Upper lobe of right lung (tissue), 1 donor: Measurements from ENCODE around the gene SH3D19. TPM values are rescaled to one million over a fixed set of nuclear protein-coding genes. Genes with fewer than 3 reads are reported as not detected.

ENCODE experiments used
- ATAC-seq: fragments of 200-7000 bp; cut with Tn5 transposase; one replicate; pipeline ENCODE4 v1.9.1; 2020; ENCODE audit warnings: mild to moderate bottlenecking, moderate library complexity
- DNase-seq: peaks from one replicate; pipeline ENCODE4 v3.0.0-alpha.2; 2020
- H3K27ac ChIP-seq: fragments of 200-600 bp; one replicate; pipeline ENCODE4 v1.8.0; 2022
- H3K27me3 ChIP-seq: fragments of 200-600 bp; one replicate; pipeline ENCODE4 v1.8.0; 2022; ENCODE audit warnings: mild to moderate bottlenecking
- H3K36me3 ChIP-seq: fragments of 200-600 bp; one replicate; pipeline ENCODE4 v1.8.0; 2022
- H3K4me1 ChIP-seq: fragments of 200-600 bp; one replicate; pipeline ENCODE4 v1.8.0; 2022
- H3K4me3 ChIP-seq: fragments of 200-600 bp; one replicate; pipeline ENCODE4 v1.8.0; 2022; ENCODE audit warnings: mild to moderate bottlenecking
- H3K9me3 ChIP-seq: fragments of 200-600 bp; one replicate; pipeline ENCODE4 v1.8.0; 2022
- intact Hi-C: fragments of 100-400 bp; cut with DNase I; formaldehyde crosslinking; loops from one replicate; pipeline ENCODE4 v1.11.0; 2022
- total RNA-seq: library from RNA; stranded (reverse); fragmentation: NEBNext Ultra II Directional; extraction: Animal tissue kit (Norgen Biotek cat#: 25700); gene quantifications from one replicate; pipeline ENCODE4 v1.2.1, GENCODE V29; 2021
- TF ChIP-seq, protein P1 (sequence below): fragments of 200-600 bp; IDR thresholded peaks from one replicate; pipeline ENCODE4 v1.8.0; 2022; ENCODE audit warnings: antibody characterized with exemption
- donor health status: DM: no; HTN: yes; CAD: no; lungs with severe emphysema.

Gene SH3D19
- total RNA-seq, 1 donor from 2014 or later, result 125 TPM

DNA sequence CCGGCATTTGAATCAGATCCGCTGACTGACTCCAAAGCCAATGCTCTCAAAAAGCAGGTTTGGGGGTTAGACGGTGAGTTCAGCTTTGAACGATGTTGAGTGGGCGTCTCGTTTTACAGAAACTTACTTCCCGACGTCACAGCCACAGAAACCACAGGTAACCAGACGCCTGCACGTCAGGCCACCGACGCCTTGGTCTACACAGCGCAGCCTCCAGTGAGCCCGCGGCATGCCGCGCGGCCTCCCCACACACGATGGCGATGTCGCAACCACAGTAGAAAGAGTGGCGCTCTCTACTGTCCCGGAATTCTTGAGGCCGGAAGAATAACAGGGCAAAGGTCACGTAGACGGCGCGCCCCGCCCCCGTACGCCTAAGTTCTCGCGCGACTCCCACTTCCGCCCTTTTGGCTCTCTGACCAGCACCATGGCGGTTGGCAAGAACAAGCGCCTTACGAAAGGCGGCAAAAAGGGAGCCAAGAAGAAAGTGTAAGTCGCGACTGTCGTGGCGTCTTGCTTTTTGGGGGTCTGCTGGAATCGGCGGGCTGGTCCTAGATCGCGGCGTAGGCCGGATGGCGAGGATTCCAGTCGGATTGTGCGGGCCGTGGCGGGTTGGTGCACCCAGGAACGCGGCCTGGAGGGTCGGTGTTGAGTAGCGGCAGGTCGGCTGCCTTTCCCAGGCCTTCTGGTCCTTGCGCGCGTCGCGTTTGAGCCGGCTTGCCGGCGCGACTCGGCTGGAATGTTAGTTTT is 226.0 kb downstream of the SH3D19 start, which contains the start of gene RPS3A:
Gene RPS3A, plus strand, starts transcription at position 400 of the 747 bp plus-strand sequence. Its CDS starts 25 bp downstream, at position 425.
- Histone ChIP-seq H3K27me3 (no peaks in the 10 kb centered on the region), H3K36me3 (peaks cover 41% of the 10 kb centered on the region), H3K4me1 (peaks cover 24% of the 10 kb centered on the region), H3K9me3 (no peaks in the 10 kb centered on the region), H3K27ac (peak within 1 kb of the TSS; percentile 94), H3K4me3 (peak within 1 kb of the TSS; percentile 94)
- peak; percentile 97 for DNase-seq
- intact Hi-C loops, result no loop called here
- TF ChIP-seq, protein P1, sequence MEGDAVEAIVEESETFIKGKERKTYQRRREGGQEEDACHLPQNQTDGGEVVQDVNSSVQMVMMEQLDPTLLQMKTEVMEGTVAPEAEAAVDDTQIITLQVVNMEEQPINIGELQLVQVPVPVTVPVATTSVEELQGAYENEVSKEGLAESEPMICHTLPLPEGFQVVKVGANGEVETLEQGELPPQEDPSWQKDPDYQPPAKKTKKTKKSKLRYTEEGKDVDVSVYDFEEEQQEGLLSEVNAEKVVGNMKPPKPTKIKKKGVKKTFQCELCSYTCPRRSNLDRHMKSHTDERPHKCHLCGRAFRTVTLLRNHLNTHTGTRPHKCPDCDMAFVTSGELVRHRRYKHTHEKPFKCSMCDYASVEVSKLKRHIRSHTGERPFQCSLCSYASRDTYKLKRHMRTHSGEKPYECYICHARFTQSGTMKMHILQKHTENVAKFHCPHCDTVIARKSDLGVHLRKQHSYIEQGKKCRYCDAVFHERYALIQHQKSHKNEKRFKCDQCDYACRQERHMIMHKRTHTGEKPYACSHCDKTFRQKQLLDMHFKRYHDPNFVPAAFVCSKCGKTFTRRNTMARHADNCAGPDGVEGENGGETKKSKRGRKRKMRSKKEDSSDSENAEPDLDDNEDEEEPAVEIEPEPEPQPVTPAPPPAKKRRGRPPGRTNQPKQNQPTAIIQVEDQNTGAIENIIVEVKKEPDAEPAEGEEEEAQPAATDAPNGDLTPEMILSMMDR, result peak; percentile 81
- ATAC-seq, result peak; percentile 99

- ATAC-seq (no peak), DNase-seq (no peak)
- no peaks in the 10 kb centered on the region for H3K27me3 ChIP-seq
- intact Hi-C loops, result no loop called here
- H3K9me3 ChIP-seq, result no peaks in the 10 kb centered on the region
- TF ChIP-seq, protein P1, result no peak
- peak overlapping the region; percentile 94 for H3K27ac ChIP-seq
- H3K36me3 ChIP-seq, result peaks cover 36% of the 10 kb centered on the region
- peak overlapping the region; percentile 94 for H3K4me3 ChIP-seq
- H3K4me1 ChIP-seq, result peaks cover 24% of the 10 kb centered on the region
Measured at GRCh38 chr4:151098979-151099228, 226.5 kb downstream of the SH3D19 start.

DNA sequence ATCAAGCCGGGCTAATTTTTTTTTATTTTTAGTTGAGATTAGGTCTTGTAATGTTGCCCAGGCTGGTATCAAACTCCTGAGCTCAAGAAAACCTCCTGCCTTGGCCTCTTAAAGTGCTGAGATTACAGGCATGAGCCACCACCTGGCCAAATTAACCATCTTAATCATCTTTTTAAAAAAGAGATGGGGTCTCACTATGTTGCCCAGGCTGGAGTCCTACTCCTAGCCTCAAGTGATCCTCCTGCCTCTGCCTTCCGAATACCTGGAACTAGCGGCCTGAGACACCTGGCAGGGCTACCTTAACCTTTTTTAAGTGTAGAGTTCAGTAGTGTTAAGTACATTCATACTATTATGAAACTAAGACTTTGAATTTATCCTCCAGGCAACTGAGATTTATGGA is 227.6 kb downstream of the SH3D19 start:
- Histone ChIP-seq H3K4me3 (no peak overlapping the region), H3K27me3 (no peaks in the 10 kb centered on the region), H3K4me1 (peaks cover 20% of the 10 kb centered on the region), H3K27ac (no peak overlapping the region), H3K9me3 (no peaks in the 10 kb centered on the region), H3K36me3 (peaks cover 25% of the 10 kb centered on the region)
- TF ChIP-seq, protein P1, result no peak
- intact Hi-C loops, result no loop called here
- ATAC-seq, result no peak
- DNase-seq, result no peak

DNA sequence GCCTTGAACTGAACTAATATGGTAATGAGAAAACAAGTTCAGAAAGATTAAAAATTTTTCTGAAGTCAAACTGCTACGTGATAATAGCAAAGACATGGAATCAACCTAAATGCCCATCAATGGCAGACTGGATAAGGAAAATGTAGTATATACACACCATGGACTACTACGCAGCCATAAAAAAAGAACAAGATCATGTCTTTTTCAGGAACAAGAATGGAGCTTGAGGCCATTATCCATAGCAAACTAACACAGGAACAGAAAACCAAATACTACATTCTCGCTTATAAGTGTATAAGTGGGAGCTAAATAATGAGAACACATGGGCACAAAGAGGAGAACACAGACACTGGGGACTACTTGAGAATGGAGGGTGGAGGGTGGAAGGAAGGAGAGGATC is 230.3 kb downstream of the SH3D19 start:
- Histone ChIP-seq H3K27me3 (no peaks in the 10 kb centered on the region), H3K4me1 (peaks cover 7% of the 10 kb centered on the region), H3K27ac (no peak overlapping the region), H3K36me3 (no peaks in the 10 kb centered on the region), H3K9me3 (no peaks in the 10 kb centered on the region), H3K4me3 (no peak overlapping the region)
- intact Hi-C loops, result no loop called here
- DNase-seq (no peak), ATAC-seq (no peak)
- TF ChIP-seq, protein P1, result no peak

DNA sequence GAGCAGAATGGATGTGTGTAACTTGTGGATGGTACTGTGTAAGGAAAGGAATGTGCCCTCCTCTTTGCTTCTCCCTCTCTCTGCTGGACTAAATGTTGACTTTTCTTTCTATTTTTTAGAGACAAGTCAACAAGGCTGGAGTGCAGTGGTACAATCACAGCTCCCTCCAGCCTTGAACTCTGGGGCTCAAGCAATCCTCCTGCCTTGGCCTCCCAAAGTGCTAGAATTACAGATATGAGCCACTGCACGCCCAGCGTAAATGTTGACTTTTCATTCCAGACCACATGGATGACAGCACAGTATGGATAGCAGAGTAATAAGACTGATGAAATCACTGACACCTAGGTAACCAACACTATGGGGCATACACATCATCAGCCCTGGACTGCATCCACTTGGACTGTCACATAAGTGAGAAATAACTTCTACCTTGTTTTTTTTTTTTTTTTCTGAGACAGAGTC is 231.1 kb downstream of the SH3D19 start:
- intact Hi-C loops, result no loop called here
- Histone ChIP-seq H3K9me3 (no peaks in the 10 kb centered on the region), H3K4me1 (peaks cover 7% of the 10 kb centered on the region), H3K36me3 (no peaks in the 10 kb centered on the region), H3K27me3 (no peaks in the 10 kb centered on the region), H3K4me3 (no peak overlapping the region), H3K27ac (no peak overlapping the region)
- TF ChIP-seq, protein P1, result no peak
- DNase-seq, result no peak
- no peak for ATAC-seq
